MV-4-11 (cell line): ENCODE results near the gene ZNF470.

Experiments
- DNase-seq: peaks from one replicate; lab custom pipeline; 2025; lab: John Stamatoyannopoulos, UW

Gene ZNF470

GRCh38 chr19:56608274-56608964 lies 41.2 kb downstream of the ZNF470 start:
- DNase-seq = no peak

- no peak for DNase-seq
These were observed 44.0 kb downstream of the ZNF470 start for GRCh38 chr19:56611288-56611687.

DNA sequence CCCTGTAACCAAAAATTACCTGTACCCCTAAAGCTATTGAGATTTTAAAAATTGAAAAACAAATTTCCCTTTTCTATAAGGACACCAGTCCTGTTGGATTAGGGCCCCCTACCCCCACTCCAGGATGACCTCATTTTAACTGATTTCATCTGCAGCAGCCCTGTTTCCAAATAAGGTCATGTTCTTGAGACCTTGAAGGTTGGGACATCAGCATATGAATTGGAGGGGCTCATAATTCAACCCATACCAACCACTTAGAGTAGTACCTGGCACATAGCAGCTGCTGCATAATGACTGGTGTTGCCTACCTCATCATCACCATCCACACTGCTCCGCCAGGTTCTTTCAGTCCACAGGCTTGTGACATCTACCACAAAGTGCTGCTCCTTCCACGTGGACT lies 45.5 kb downstream of the ZNF470 start:
- no peak for DNase-seq

- DNase-seq = no peak
These were observed 46.4 kb downstream of the ZNF470 start for GRCh38 chr19:56613639-56614038.

DNA sequence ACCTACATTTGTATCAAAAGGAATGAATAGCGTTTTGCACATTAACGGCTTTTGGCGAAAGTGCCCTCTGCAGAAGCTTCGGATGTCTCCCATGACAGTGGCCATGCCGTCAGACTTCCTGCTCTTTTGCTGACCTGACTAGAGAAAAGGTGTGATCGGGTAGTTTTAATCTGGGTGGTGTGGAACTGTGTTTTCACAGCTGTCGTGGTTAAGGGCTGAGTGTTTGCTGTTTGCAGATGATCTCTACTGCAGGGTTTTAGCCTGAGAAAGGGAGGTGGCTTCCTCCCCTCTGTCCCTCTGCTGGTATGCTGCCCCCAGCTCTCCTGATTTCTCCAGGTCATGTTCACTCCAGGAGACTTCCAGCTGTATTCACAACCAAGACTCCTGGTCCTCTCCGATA lies 50.3 kb downstream of the ZNF470 start:
- no peak for DNase-seq

DNA sequence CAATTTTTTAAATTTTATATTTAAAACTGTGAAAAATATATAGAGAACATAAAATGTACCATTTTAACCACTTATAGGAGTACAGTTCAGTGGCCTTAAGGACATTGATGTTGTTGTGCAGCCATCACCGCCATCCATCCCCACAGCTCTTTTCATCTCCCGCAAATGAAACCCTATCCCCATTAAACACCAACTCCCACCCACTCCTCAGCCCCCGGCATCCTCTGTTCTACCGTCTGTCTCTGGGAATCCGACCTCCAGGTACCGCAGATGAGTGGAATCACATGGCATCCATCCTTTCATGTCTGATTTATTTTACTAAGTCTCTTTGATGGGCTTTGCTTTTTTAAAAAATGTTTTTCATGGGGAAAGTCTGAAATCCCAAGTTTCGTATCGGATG lies 51.9 kb downstream of the ZNF470 start:
- no peak for DNase-seq

DNA sequence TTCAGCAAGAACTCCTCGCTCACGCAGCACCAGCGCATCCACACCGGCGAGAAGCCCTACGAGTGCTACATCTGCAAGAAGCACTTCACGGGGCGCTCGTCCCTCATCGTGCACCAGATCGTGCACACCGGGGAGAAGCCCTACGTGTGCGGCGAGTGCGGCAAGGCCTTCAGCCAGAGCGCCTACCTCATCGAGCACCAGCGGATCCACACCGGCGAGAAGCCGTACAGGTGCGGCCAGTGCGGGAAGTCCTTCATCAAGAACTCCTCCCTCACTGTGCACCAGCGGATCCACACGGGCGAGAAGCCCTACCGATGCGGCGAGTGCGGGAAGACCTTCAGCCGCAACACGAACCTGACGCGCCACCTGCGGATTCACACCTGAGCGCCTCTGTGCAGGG lies 55.1 kb downstream of the ZNF470 start:
- DNase-seq = no peak

DNA sequence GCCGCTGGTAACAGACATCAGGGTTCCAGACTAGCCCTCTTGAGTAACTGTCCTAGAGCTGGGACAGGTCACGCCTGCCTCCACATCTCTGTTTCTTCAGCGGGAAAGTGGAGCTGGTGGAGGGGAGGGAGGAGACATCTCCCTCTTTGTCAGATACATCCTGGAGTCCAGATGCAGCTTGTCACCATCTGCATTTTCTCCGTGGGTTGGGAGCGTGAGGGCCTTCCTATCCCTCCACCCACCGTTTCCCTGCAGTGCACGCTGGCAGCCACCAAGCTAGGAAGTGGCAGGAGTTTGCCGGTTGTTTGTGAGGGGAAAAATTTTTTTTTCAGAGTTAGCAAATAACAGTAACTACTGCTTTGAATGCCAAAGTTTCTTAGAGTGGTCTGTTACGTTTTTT lies 55.7 kb downstream of the ZNF470 start:
- no peak for DNase-seq

DNA sequence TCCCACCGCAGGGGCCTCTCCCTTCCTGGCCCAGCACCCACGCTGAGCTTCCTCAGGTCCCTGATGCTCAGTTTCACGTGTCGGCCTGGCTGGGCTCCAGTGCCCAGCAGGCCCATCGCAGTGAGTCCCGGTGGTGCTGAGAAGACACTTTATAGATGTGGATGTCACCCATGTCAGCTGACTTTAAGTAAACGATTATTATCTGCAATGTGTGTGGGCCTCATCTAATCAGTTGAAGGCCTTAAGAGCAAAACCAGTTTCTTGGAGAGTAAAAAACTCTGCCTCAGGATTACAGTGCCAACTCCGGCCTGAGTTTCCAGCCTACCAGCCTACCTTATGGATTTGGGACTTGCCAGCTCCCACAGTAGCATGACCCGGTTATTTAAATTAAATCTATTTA lies 58.4 kb downstream of the ZNF470 start:
- no peak for DNase-seq

DNA sequence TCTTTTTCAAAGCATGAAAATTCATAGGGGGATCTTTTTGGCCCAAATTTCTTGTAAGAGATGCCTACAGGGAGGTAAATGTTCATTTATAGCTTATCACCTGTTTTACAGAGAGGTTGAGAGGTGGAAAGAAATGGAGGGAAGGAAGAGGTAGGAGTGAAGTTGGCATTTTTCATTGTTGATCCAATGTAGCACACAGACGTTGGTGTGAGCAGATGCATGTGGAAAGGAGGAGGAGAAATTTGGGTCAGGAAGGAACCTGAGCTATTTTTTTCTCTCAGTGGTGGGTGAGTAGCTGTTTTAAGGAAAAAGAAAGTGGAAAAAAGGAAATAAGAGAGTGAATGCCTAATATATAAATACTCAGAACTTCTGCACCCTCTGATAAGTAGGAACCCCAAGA lies 65.8 kb downstream of the ZNF470 start:
- DNase-seq = no peak

- DNase-seq = peak; percentile 87
These were observed 70.8 kb downstream of the ZNF470 start for GRCh38 chr19:56637976-56638555.
